Inferior parietal cortex (tissue), 1 donor: ENCODE measurements around the gene GNPDA1.
A peak's percentile ranks its signal among the peaks of the same experiment; 100 is the strongest.
"Not testable (repeated sequence)": the region's sequence is repeated elsewhere in the genome, so short reads cannot be mapped to it uniquely, and the experiment has no call there.

Experiments
- DNase-seq: peaks from one replicate; pipeline ENCODE4 v3.0.0-alpha.2; 2016; ENCODE audit errors: extremely low spot score

The GNPDA1 gene

GRCh38 chr5:142012792-142013388 is at the start of gene GNPDA1:
TSS of gene GNPDA1 (minus strand) at chr5:142013027. CDS start at chr5:142012035, 992 bp downstream.
- peak; percentile 69 for DNase-seq

DNA sequence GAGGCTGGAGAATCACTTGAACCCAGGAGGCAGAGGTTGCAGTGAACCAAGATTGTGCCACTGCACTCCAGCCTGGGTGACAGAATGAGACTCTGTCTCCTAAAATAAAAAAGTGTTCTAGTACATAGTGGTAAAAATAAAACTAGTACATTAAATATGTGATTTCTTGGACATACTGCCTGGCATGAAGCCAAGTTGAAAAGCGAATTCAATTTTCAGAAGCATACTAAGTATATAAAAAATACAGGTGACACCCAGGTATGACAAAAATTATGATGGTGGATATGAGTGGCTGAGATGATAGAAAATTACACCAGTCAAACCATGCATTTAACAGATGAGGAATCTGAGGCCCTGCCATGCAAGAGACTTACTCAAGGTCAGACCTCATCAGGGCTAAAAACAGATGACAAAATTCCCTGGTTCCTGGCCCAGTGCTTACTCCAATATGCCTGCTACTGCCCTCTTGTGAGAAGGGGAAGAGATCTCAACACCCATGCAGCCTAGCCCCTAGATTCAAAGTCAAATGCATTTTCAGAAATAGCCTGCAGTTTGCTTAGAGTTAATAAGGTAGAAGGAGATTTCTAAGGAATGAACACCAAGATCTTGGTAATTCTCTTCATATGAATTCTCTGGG is 46.6 kb upstream of the GNPDA1 start:
- no peak for DNase-seq

DNA sequence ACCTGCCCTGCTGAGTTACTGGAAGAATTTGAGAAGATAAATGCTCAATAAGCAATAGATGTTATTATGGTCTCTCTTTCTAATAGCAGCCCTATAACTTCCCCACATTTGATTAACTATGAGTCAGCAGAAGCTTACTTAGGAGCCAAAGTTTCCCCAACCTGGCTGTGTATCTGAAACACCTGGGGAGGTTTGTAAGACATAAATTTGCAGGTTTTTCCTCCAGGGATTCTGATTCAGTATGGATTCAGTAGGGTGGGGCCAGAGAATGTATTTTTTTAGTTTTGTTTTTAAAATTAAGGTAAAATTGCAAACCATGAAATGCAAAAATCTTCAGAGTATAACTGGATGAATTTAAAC is 44.9 kb upstream of the GNPDA1 start:
- no peak for DNase-seq

GRCh38 chr5:142056816-142057696 is 44.2 kb upstream of the GNPDA1 start:
- peak; percentile 54 for DNase-seq

- no peak for DNase-seq
These were observed 42.5 kb upstream of the GNPDA1 start for GRCh38 chr5:142055301-142055700.

DNA sequence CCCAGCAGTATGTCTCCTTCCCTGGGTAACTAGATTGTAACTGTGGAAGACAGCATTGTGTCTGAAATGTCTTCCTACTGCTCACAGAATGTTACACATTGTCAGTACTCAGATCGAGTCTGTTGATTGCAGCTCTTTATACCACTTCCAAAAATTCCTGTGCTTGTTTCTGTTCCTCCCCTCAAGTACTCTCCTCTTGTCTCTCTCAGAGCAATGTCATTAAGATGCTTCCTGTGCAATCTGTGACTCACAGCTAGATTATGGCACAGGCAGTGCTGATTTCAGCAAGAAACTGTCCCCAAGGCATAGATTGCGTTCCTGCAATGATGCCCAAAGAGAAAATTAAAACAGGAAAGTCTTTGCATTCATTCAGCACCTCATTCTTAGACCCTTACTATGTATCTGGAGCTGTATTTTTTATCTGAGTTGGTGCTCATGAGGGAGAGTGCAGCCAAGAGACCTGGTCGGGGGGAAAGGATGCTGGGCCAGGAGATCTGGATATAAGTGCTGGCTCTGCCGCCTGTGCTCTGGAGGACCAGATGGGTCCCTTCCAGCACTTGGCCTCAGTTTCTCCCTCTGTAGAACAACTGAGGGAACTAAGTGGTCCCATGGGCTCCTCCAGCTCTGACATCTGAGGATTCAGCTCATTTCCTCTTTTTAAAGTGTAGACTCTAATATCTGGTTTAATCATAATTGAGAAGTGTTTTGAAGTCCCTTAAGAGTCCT is 40.8 kb upstream of the GNPDA1 start:
- DNase-seq, result peak; percentile 59

DNA sequence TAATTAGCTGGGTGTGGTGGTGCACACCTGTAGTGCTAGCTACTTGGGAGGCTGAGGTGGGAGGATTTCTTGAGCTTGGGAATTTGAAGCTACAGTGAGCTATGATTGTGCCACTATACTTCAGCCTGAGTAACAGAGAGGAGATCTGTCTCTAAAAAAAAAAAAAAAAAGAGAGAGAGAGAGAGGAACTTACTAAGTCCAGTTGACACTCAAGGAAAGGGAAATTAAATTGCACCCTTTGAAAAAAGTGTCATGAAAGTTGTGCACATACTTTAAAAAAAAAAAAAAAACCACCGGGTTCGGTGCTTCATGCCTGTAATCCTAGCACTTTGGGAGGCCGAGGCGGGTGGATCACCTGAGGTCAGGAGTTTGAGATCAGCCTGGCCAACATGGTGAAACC is 39.2 kb upstream of the GNPDA1 start:
- not testable (repeated sequence) for DNase-seq

- no peak for DNase-seq
These were observed 35.4 kb upstream of the GNPDA1 start for GRCh38 chr5:142048272-142048671.

DNA sequence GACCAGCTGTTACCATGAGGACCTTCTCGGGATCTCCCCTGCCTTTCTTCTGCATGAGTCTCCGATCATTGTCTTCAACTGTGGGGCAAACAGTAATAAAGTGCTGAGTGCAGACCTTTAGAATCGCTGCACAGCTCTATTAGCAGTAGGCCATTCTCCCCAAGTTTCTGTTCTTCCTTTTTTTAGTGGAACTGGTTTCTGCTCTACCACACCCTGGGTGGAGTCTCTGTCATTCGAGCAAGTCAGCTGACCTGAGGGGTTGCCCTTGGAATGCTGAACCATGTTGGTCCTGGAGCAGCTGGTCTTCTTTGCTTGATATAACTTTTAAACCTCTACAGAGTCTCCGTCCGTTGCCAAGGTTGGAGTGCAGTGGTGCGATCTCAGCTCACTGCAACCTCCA is 33.4 kb upstream of the GNPDA1 start:
- no peak for DNase-seq

DNA sequence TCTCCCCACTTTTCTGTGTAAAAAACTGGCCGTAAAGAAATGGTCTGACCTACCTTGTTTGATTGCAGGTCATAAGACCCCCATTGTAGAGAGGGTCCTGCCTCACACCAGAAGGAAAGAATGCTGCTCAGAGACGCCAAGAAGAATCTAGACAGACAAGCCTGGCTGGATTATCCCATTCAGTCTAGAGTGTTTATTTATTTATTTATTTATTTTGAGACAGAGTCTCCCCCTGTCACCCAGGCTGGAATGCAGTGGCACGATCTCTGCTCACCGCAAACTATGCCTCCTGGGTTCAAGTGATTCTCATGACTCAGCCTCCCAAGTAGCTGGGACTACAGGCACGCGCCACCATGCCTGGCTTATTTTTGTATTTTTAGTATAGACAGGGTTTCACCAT is 28.1 kb upstream of the GNPDA1 start:
- DNase-seq, result not testable (repeated sequence)

DNA sequence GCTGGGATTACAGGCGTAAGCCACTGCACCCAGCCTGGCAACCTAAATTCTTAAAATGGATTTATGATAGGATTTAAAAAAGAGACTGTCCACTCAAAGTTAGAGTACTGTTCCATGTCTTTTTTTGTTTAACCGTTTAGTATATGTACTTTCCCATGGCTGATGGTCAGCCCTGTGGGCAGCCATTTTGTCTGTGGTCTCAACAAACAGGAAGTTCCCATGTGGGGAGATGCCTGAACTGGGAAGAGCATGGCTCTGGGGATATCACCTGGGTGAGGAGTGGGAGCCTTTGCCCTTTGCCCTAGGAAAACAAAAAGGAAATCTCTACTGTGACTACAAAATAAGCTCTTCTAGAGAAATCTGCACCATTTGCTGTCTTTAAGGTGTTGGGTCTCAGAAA is 27.5 kb upstream of the GNPDA1 start:
- DNase-seq, result no peak

DNA sequence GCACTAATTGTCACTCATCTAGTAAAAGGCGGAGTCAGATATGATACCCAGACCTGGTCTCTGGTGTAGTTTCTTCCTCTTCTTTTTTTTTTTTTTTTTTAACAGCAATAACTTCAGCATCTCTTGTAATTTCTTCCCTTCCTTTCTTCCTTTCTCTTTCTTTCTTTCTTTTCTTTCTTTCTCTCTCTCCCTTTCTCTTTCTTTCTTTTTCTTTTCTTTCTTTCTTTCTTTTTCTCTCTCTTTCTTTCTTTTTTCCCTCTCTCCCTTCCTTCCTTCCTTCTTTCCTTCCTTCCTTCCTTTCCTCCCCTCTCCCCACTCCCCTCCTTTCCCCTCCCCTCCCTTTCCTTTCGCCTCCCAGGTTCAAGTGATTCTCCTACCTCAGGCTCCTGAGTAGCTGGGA is 25.9 kb upstream of the GNPDA1 start:
- DNase-seq, result no peak

GRCh38 chr5:142037599-142037998 is 24.8 kb upstream of the GNPDA1 start:
- DNase-seq, result not testable (repeated sequence)

- DNase-seq, result no peak
These were observed 24.1 kb upstream of the GNPDA1 start for GRCh38 chr5:142036918-142037317.

DNA sequence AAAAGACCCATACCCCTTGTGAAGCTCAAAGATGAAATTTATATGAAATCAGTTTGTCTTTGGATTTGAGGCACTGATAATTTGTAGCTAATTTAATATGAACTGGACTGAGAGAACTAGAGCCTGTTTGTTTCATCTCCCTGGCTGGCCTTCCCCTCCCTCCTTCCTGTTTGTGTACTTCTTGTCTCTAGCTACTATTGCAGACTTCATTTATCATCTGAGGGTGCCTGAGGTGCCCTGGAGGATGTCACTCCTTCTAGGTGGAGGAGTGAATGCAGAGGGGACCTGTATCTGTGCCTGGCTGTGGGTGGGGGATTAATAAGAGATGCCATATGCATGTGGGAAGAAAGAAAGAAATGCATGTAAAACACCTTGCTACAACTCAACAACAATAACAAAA is 22.2 kb upstream of the GNPDA1 start:
- DNase-seq, result no peak

GRCh38 chr5:142033632-142034567 is 21.1 kb upstream of the GNPDA1 start:
- not testable (repeated sequence) for DNase-seq

DNA sequence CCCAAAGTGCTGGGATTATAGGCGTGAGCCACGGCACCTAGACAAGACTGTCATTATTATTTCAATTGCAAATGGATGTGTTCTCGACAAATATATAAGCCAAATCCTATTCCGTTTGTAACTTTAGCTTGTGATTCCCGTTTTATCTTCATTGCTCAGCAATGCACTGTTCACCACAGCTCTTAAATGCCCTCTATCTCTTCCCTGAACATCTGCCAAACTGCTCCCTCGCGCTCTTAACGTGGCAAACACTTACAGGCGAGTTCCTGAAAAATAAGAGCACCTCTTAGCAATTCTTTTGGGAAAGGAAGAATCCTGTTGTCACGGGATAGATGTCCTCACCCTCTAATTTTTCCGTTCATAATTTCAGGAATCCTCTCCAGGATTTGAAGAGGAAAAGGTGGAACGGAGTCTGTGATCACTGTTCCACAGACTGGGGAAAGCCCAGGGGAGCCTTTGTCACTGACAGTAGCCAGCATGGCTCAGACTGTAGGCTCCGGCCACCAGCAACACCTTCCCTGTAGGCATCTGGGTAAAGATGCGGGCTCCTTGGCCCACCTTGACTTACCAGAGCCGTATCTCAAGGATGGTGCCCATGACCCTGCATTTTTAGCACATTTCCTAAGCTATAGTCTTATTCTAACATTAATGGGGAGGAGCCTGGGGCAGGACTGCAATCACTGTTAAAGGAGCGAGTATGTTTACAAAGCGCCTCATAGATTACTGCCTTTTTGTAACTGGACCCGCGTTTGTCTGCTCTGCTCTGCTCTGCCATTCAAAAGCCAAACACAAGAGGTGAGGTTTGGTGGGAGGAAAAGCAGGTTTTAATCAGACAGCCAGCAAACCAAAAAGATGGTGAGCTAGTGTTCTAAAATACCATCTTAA is 20.2 kb upstream of the GNPDA1 start:
- no peak for DNase-seq

DNA sequence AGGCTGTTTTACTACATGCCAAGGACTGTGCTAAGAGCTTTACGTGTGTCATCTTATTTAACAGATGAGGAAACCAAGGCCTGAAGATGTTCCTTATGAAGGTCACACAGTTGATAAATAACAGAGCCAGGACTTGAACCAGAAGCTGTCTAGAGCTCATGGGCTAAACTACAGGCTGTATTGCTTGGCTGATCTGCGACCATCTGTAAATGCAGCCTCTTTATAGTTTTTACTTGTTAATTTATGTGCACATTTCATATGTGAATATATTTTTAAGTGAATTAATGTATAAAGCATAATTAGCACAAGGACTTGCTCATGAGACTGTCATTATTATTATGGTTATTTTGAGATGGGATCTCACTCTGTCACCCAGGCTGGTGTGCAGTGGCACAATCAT is 19.3 kb upstream of the GNPDA1 start:
- DNase-seq, result no peak

- DNase-seq, result no peak
These were observed 12.8 kb upstream of the GNPDA1 start for GRCh38 chr5:142025637-142026036.

DNA sequence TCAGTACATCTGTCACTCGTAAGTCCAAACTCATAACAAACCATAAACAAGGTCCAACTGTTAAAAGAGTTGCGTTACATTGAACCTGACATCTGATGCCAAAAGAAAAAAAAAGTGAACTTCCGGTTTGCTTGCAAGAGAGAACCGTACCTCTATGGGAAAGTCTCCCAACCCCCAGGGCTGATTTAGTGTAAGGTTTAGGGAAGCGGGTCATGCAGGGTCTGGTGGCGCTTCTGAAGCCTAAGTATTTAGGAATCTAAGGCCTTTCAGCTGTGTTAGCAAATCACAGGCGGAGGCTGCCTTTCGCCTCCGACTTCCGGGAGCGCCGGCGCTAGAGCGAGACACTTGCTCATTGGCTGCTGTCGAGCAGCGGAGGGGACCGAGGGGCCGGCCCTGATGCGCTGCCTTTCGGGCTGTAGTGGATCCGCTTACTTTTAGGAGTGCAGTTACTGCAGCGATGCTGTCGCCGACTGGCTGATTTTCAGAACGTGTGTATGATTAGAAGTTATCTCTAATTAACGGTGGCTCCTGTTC is 12.0 kb upstream of the GNPDA1 start:
- peak; percentile 91 for DNase-seq
